Sigmoid colon (tissue), 3 donors: ENCODE results near the gene TSPAN14.

Experiments used
- POLR2A ChIP-seq, 2 donors: fragments of 450-650 bp; IDR thresholded peaks; one replicate each; pipeline ENCODE4 v1.6.1; 2016; ENCODE audit warnings: antibody characterized with exemption in 2 of 2, mild to moderate bottlenecking in 2 of 2, moderate library complexity in 2 of 2
- TF ChIP-seq, protein P1 (sequence below), 4 experiments: fragments of 450-650 bp in 3 of 4; fragments of 200-600 bp in 1 of 4; IDR thresholded peaks; one replicate each; pipeline ENCODE4 v1.5.1; 2016 to 2019; ENCODE audit warnings: antibody characterized with exemption in 4 of 4, mild to moderate bottlenecking in 3 of 4, moderate library complexity in 2 of 4

DNA sequence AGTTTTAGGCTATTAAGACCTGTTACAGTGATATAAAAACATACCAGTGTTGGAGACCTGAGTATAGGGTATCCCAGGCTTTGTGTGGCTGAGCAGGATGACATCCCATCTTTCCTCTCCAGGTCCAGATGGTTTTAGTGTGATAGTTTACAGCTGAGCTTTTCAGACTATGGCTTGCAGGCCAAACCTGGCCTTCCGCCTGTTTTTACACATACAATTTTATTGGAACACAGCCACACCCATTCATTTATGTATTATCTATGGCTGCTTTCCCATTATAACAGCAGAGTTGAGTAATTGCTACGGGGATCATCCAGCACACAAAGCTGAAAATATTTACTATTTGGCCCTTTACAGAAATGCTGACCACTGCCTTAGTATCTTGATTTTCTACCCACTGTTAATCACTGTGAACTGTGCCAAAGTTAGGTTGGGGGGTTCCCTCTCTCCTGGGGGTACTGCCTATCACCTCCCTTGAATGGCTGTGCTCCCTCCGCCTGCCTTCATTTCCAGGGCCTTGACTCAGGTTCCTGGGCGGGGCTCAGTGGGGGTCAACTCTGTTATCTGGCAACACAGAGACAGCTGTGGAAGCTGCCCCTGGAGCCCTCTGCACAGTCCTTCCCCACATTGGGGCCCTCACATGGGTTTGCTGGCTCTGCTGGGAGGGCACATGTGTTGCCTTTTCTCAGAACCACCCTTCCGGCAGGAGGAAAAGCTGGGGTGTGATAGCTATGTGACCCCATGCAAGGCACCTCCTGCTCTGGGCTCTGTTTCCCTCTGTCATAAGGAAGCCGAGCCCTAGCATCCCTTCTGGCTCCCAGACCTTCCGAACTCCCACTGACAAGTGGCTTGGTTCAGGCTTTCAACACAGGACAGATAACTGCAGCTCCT is 43.3 kb downstream of the TSPAN14 start:
- TF ChIP-seq POLR2A (IDR thresholded peaks at IDR 0.05) = no peak
- TF ChIP-seq, protein P1, sequence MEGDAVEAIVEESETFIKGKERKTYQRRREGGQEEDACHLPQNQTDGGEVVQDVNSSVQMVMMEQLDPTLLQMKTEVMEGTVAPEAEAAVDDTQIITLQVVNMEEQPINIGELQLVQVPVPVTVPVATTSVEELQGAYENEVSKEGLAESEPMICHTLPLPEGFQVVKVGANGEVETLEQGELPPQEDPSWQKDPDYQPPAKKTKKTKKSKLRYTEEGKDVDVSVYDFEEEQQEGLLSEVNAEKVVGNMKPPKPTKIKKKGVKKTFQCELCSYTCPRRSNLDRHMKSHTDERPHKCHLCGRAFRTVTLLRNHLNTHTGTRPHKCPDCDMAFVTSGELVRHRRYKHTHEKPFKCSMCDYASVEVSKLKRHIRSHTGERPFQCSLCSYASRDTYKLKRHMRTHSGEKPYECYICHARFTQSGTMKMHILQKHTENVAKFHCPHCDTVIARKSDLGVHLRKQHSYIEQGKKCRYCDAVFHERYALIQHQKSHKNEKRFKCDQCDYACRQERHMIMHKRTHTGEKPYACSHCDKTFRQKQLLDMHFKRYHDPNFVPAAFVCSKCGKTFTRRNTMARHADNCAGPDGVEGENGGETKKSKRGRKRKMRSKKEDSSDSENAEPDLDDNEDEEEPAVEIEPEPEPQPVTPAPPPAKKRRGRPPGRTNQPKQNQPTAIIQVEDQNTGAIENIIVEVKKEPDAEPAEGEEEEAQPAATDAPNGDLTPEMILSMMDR (IDR thresholded peaks at IDR 0.05) = no peak
